H1 (cell line): ENCODE measurements around the gene TRIM32. TPM values are rescaled to one million over a fixed set of nuclear protein-coding genes. Genes with fewer than 3 reads are reported as not detected.

Source experiments
- BCL11A ChIP-seq, 2 experiments: IDR thresholded peaks; one replicate each; pipeline ENCODE4 v1.6.1; 2011; ENCODE audit warnings: low read depth in 2 of 2, low read length in 2 of 2, mild to moderate bottlenecking in 2 of 2
- CBX8 ChIP-seq: fragments of 300-800, 300-1000 bp; sonication (generic); IDR thresholded peaks from 2 replicates; pipeline ENCODE4 v1.7.1; 2016; ENCODE audit warnings: low read depth, low read length, borderline replicate concordance
- CREB1 ChIP-seq: IDR thresholded peaks from 2 replicates; pipeline ENCODE4 v1.6.1; 2012; ENCODE audit warnings: inconsistent platforms
- POU5F1 ChIP-seq: IDR thresholded peaks from 2 replicates; pipeline ENCODE4 v1.6.1; 2011; ENCODE audit warnings: low read depth, mild to moderate bottlenecking, low read length, moderate library complexity
- SIN3A ChIP-seq, 2 experiments: IDR thresholded peaks in 1 of 2; conservative IDR thresholded peaks in 1 of 2; 2 replicates each; pipeline ENCODE4 v1.6.1; 2011 to 2012; ENCODE audit warnings: low read length in 2 of 2, improper control_type of control experiment in 1 of 2, low read depth in 1 of 2, mild to moderate bottlenecking in 1 of 2
- SP1 ChIP-seq: IDR thresholded peaks from 2 replicates; pipeline ENCODE4 v1.6.1; 2011; ENCODE audit warnings: low read depth, low read length
- SP2 ChIP-seq: IDR thresholded peaks from 2 replicates; pipeline ENCODE4 v1.6.1; 2012; ENCODE audit warnings: mild to moderate bottlenecking, low read length, inconsistent platforms
- YY1 ChIP-seq: IDR thresholded peaks from 2 replicates; pipeline ENCODE4 v1.6.1; 2011; ENCODE audit warnings: low read depth, mild to moderate bottlenecking, low read length
- polyA plus RNA-seq, 7 experiments: library from polyadenylated mRNA; depleted of rRNA in 3 of 7; stranded (reverse) in 5 of 7; unstranded in 2 of 7; fragments of >200 nt in 5 of 7; fragments of 200-250 nt in 2 of 7; gene quantifications; 1 replicate in 5 of 7; 2 replicates in 1 of 7; 4 replicates in 1 of 7; pipeline versions ENCODE4 v1.2.1 to v1.2.3, GENCODE V29; 2011 to 2013; ENCODE audit warnings: missing spikeins in 2 of 7, mixed read lengths in 2 of 7
- total RNA-seq: library from RNA; stranded (reverse); fragmentation: NEBNext Ultra II Directional; extraction: Animal tissue kit (Norgen Biotek cat#: 25700); gene quantifications from 2 replicates; pipeline ENCODE4 v1.2.1, GENCODE V29; 2021
- TF ChIP-seq, protein P1 (sequence below): fragments of 300-600 bp; sonication (generic); IDR thresholded peaks from 2 replicates; pipeline ENCODE4 v1.7.1; 2012; ENCODE audit warnings: low read length, moderate library complexity, mild to moderate bottlenecking, inconsistent platforms; ENCODE audit not compliant: insufficient replicate concordance
- TF ChIP-seq, protein P2 (sequence below), 3 experiments: IDR thresholded peaks; 1 replicate in 2 of 3; 2 replicates in 1 of 3; pipeline versions ENCODE4 v1.5.1 to v1.6.1; 2011; ENCODE audit warnings: low read length in 3 of 3, mild to moderate bottlenecking in 3 of 3, inconsistent platforms in 2 of 3, low read depth in 1 of 3, moderate library complexity in 1 of 3; ENCODE audit not compliant: insufficient read depth in 1 of 3; ENCODE audit errors: control extremely low read depth in 1 of 3

TRIM32 gene
- total and polyA plus RNA-seq, 2 of the 8 experiments (the other 6 are each of a cell fraction or from before 2014, with no cell fraction given), result 10.5 to 17.3 TPM

DNA sequence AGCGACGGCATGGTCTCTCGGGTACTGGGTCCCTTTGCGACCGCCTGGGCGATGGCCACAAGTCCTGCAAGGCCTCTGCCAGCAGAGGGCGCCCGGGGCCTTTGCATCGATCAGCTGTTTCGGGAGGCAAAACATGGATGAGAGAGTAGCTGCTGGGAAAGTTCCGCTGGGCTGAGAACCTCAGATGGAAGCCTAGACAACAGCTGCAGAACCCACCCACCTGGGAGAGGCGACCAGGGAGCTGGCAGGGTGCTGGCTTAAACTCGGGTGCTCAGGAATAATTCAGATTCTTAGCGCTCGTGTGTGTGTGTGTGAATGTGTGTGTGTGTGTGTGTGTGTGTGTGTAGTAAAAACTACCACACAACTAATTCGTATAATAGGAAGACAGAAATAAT is 50.0 kb downstream of the TRIM32 start (continued):
- TF ChIP-seq CBX8 (no peak), CREB1 (peak; percentile 36; the same call in 1 of the 2 replicates), SP1 (no peak), YY1 (peak; percentile 86), SIN3A (conservative IDR thresholded peaks at IDR 0.05 in 1 of 2, IDR thresholded peaks at IDR 0.05 in 1 of 2; ENCODE audit: low read depth in 1 of 2, low read length in 2 of 2) (0 out of 4 replicates have a peak, but pooled peaks of 1 of the 2 experiments have one; percentile 39), BCL11A (IDR thresholded peaks at IDR 0.05; ENCODE audit: low read depth in 2 of 2, low read length in 2 of 2) (no peak), SP2 (no peak), POU5F1 (no peak)
- TF ChIP-seq, protein P1, sequence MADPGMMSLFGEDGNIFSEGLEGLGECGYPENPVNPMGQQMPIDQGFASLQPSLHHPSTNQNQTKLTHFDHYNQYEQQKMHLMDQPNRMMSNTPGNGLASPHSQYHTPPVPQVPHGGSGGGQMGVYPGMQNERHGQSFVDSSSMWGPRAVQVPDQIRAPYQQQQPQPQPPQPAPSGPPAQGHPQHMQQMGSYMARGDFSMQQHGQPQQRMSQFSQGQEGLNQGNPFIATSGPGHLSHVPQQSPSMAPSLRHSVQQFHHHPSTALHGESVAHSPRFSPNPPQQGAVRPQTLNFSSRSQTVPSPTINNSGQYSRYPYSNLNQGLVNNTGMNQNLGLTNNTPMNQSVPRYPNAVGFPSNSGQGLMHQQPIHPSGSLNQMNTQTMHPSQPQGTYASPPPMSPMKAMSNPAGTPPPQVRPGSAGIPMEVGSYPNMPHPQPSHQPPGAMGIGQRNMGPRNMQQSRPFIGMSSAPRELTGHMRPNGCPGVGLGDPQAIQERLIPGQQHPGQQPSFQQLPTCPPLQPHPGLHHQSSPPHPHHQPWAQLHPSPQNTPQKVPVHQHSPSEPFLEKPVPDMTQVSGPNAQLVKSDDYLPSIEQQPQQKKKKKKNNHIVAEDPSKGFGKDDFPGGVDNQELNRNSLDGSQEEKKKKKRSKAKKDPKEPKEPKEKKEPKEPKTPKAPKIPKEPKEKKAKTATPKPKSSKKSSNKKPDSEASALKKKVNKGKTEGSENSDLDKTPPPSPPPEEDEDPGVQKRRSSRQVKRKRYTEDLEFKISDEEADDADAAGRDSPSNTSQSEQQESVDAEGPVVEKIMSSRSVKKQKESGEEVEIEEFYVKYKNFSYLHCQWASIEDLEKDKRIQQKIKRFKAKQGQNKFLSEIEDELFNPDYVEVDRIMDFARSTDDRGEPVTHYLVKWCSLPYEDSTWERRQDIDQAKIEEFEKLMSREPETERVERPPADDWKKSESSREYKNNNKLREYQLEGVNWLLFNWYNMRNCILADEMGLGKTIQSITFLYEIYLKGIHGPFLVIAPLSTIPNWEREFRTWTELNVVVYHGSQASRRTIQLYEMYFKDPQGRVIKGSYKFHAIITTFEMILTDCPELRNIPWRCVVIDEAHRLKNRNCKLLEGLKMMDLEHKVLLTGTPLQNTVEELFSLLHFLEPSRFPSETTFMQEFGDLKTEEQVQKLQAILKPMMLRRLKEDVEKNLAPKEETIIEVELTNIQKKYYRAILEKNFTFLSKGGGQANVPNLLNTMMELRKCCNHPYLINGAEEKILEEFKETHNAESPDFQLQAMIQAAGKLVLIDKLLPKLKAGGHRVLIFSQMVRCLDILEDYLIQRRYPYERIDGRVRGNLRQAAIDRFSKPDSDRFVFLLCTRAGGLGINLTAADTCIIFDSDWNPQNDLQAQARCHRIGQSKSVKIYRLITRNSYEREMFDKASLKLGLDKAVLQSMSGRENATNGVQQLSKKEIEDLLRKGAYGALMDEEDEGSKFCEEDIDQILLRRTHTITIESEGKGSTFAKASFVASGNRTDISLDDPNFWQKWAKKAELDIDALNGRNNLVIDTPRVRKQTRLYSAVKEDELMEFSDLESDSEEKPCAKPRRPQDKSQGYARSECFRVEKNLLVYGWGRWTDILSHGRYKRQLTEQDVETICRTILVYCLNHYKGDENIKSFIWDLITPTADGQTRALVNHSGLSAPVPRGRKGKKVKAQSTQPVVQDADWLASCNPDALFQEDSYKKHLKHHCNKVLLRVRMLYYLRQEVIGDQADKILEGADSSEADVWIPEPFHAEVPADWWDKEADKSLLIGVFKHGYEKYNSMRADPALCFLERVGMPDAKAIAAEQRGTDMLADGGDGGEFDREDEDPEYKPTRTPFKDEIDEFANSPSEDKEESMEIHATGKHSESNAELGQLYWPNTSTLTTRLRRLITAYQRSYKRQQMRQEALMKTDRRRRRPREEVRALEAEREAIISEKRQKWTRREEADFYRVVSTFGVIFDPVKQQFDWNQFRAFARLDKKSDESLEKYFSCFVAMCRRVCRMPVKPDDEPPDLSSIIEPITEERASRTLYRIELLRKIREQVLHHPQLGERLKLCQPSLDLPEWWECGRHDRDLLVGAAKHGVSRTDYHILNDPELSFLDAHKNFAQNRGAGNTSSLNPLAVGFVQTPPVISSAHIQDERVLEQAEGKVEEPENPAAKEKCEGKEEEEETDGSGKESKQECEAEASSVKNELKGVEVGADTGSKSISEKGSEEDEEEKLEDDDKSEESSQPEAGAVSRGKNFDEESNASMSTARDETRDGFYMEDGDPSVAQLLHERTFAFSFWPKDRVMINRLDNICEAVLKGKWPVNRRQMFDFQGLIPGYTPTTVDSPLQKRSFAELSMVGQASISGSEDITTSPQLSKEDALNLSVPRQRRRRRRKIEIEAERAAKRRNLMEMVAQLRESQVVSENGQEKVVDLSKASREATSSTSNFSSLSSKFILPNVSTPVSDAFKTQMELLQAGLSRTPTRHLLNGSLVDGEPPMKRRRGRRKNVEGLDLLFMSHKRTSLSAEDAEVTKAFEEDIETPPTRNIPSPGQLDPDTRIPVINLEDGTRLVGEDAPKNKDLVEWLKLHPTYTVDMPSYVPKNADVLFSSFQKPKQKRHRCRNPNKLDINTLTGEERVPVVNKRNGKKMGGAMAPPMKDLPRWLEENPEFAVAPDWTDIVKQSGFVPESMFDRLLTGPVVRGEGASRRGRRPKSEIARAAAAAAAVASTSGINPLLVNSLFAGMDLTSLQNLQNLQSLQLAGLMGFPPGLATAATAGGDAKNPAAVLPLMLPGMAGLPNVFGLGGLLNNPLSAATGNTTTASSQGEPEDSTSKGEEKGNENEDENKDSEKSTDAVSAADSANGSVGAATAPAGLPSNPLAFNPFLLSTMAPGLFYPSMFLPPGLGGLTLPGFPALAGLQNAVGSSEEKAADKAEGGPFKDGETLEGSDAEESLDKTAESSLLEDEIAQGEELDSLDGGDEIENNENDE, result no peak
- TF ChIP-seq, protein P2, sequence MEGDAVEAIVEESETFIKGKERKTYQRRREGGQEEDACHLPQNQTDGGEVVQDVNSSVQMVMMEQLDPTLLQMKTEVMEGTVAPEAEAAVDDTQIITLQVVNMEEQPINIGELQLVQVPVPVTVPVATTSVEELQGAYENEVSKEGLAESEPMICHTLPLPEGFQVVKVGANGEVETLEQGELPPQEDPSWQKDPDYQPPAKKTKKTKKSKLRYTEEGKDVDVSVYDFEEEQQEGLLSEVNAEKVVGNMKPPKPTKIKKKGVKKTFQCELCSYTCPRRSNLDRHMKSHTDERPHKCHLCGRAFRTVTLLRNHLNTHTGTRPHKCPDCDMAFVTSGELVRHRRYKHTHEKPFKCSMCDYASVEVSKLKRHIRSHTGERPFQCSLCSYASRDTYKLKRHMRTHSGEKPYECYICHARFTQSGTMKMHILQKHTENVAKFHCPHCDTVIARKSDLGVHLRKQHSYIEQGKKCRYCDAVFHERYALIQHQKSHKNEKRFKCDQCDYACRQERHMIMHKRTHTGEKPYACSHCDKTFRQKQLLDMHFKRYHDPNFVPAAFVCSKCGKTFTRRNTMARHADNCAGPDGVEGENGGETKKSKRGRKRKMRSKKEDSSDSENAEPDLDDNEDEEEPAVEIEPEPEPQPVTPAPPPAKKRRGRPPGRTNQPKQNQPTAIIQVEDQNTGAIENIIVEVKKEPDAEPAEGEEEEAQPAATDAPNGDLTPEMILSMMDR (IDR thresholded peaks at IDR 0.05; ENCODE audit: control extremely low read depth in 1 of 3, insufficient read depth in 1 of 3, low read depth in 1 of 3, low read length in 3 of 3), result peak; percentile 86 to 98 (median 97)
